HPDE6-E6E7 (cell line): Measurements from ENCODE around the gene INSC.

ENCODE experiments used
- DNase-seq: peaks from one replicate; pipeline ENCODE4 v3.0.0; 2011; ENCODE audit warnings: missing footprints; ENCODE audit errors: extremely low spot score

INSC gene

GRCh38 chr11:15108592-15109130, 6.1 kb upstream of the INSC start:
- no peak for DNase-seq

- DNase-seq: no peak
These were observed 5.1 kb upstream of the INSC start for GRCh38 chr11:15109602-15110001.

- no peak for DNase-seq
These were observed 3.5 kb upstream of the INSC start for GRCh38 chr11:15111215-15111614.

GRCh38 chr11:15112131-15112541, 2.6 kb upstream of the INSC start:
- DNase-seq: no peak

GRCh38 chr11:15113381-15113780, 1.3 kb upstream of the INSC start:
- DNase-seq: no peak

- no peak for DNase-seq
These were observed 963 bp downstream of the INSC start for GRCh38 chr11:15115686-15116085.

- DNase-seq: no peak
These were observed 3.0 kb downstream of the INSC start for GRCh38 chr11:15117751-15118150.

- DNase-seq: no peak
These were observed 3.7 kb downstream of the INSC start for GRCh38 chr11:15118431-15118830.

- DNase-seq: no peak
These were observed 4.6 kb downstream of the INSC start for GRCh38 chr11:15119352-15119751.

GRCh38 chr11:15119826-15120225, 5.1 kb downstream of the INSC start:
- DNase-seq: no peak

GRCh38 chr11:15123849-15124248, 9.1 kb downstream of the INSC start:
- no peak for DNase-seq

GRCh38 chr11:15124528-15124927, 9.8 kb downstream of the INSC start:
- DNase-seq: no peak

GRCh38 chr11:15127341-15127740, 12.6 kb downstream of the INSC start:
- DNase-seq: no peak

GRCh38 chr11:15128621-15129020, 13.9 kb downstream of the INSC start:
- no peak for DNase-seq

GRCh38 chr11:15136166-15136565, 21.4 kb downstream of the INSC start:
- no peak for DNase-seq

- DNase-seq: no peak
These were observed 24.5 kb downstream of the INSC start for GRCh38 chr11:15139096-15139770.

GRCh38 chr11:15139958-15140659, 25.4 kb downstream of the INSC start:
- no peak for DNase-seq

- no peak for DNase-seq
These were observed 26.7 kb downstream of the INSC start for GRCh38 chr11:15141381-15141780.

GRCh38 chr11:15142838-15143237, 28.1 kb downstream of the INSC start:
- DNase-seq: no peak

GRCh38 chr11:15143855-15144254, 29.1 kb downstream of the INSC start:
- no peak for DNase-seq

GRCh38 chr11:15144347-15144746, 29.6 kb downstream of the INSC start:
- DNase-seq: no peak

GRCh38 chr11:15145151-15145550, 30.4 kb downstream of the INSC start:
- DNase-seq: no peak

- no peak for DNase-seq
These were observed 30.9 kb downstream of the INSC start for GRCh38 chr11:15145615-15146014.
